IPS-NIHi7 (cell line): Measurements from ENCODE around the gene ZNF646.

Experiments used
- DNase-seq: peaks from one replicate; pipeline ENCODE4 v3.0.0; 2012; ENCODE audit warnings: mixed read lengths; ENCODE audit errors: extremely low spot score

ZNF646 gene

DNA sequence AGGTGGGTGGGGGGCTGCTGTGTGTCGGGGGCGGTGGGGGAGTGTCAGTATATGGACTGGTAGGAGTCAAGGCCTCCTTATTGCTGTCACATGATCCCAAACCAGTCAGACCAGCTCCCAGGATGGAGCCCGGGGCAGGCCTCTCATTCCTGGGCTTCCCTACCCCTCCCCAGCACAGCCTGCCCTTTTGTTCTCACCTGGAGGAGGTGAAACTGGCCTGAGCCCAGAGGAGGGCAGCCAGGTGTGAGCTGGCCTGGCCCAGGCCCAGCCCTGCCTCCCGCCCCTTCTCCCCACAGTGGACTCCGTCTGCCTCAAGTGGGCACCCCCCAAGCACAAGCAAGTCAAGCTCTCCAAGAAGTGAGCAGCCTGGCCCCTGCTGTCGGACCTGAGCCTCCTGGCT lies 56.7 kb downstream of the ZNF646 start:
- DNase-seq, result peak; percentile 70

GRCh38 chr16:31131416-31131815 lies 57.2 kb downstream of the ZNF646 start:
- DNase-seq, result no peak

DNA sequence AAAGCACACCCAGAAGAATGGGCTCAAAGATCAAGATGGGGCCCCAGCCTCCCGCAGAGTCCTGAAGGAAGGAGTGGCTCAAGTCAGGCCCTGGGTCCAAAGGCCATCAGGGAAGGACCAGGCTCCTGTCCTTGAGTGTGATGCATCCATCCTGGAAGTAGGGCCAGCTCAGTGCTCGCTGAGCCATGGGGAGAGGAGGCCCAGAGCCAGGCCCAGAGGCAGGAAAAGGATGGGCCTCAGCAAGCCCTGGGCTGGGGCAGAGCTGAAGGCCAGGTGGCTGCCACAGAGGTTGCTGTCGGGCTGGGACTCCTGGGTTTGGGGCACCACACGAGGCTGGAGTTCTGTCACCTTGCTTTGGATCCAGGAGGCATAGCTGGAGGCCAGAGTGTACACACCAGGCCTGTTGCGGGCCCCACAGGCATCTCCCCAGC lies 57.6 kb downstream of the ZNF646 start:
- DNase-seq, result no peak

- DNase-seq, result no peak
These were observed 58.2 kb downstream of the ZNF646 start for GRCh38 chr16:31132303-31132979.

DNA sequence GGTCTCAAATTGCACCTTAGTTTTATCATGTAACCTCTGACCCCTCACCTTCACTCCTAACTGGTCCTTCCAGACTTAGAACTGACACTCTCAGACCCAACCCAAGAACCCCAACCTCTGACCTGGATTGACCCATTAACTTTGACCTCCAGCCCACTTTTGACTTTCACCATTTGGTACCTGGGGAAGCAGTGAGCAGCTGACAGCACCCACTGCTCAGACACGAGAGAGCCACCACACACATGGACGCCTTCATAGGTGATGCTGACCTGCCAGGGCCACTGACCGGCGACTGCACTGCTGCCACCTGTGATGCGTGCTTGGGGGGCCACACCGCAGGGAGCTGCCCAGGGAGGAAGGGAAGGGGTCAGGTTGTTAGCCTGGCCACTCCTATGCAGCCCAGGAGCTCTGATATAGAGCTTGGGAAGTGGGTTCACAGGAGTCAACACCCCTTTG lies 58.9 kb downstream of the ZNF646 start:
- no peak for DNase-seq
